HG02840 (cell line): ENCODE data around the gene PLA2G2D.

Experiments
- ATAC-seq: cut with Tn5 transposase; IDR thresholded peaks from one replicate; pipeline ENCODE4 v1.9.1; 2021; ENCODE audit warnings: mild to moderate bottlenecking, moderate library complexity, moderate number of reproducible peaks; ENCODE audit not compliant: unreplicated experiment, low FRiP score

PLA2G2D gene

GRCh38 chr1:20072771-20073170 lies 46.6 kb downstream of the PLA2G2D start:
- no peak for ATAC-seq

GRCh38 chr1:20071416-20071815 lies 47.9 kb downstream of the PLA2G2D start:
- ATAC-seq = no peak

- no peak for ATAC-seq
Measured at GRCh38 chr1:20070357-20070756, 49.0 kb downstream of the PLA2G2D start.

DNA sequence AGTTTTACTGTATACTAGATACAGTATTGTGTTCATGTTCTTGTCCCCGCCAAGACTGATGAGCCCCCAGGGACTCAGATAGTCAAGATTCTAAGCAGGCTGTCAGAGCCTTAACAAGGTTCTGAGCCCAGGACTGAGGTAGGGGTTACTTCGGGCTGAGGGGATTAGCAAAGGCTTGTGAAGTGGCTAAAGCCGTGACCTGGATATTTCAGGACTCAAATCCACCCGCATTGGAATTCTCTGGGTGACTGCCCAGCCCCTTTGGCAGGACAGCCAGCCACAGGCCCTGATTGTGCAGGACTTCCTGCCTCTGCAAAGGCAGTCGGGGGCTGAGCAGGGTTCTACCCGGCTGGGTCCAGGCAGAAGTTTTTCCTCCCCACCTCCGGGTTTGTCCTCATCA lies 49.5 kb downstream of the PLA2G2D start, which contains the start of gene PLA2G5:
Gene PLA2G5, plus strand, starts transcription at position 321 of the 400 bp plus-strand sequence. CDS start 14,637 bp downstream, outside the sequence.
- no peak for ATAC-seq

DNA sequence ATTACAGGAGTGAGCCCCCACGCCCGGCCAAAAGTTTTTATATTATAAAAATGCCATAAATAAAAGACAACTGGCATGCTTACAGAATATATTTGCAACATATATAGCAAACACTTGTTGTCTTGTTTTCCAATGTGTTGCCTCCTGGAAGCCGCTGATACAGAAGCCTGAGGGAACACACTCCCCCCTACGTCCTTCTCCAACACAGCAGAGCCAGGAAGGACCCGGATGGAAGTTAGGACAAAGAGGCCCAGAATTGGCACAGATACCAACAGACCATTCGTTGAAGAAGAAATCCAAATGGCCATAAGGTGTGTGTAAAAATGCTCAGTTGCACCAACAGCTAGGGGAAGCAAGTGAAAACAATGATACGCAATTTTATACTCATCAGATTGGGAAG lies 50.6 kb downstream of the PLA2G2D start:
- no peak for ATAC-seq

- ATAC-seq = no peak
Measured at GRCh38 chr1:20063861-20064292, 55.5 kb downstream of the PLA2G2D start.
